Measurements from ENCODE around the gene CLSTN1. TPM values are rescaled to one million over a fixed set of nuclear protein-coding genes. Genes with fewer than 3 reads are reported as not detected.

Gene CLSTN1
- total RNA-seq, 2 experiments from 2014 or later, result 29.3 to 29.9 TPM

DNA sequence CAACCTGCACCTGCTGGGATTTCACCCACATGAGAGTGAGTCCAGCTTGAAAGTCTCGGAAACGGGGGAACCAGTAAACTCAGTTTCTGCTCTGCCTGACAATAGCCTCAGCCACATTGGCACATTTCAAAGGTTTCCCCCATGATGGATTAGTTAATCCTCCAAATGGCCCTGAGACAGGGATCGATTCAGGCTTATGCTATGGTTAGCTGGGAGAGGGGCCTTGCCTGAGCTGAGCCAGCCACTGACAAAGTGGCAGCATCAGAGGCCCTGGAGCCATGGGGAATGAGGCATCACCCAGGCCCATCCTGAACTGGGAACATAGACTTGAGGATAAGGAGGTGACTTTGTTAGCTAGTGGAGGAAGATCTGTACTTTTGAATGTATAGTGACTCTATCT is 2.9 kb upstream of the CLSTN1 start:
- peaks cover 9% of the 10 kb centered on the region for H3K27me3 Mint-ChIP-seq
- H3K4me3 Mint-ChIP-seq, result no peak overlapping the region
- H3K36me3 Mint-ChIP-seq (ENCODE audit: low read depth), result peaks cover 2% of the 10 kb centered on the region
- no peak for ATAC-seq
- intact Hi-C loops (cut with micrococcal nuclease), result no loop called here
- TF ChIP-seq, protein P1, sequence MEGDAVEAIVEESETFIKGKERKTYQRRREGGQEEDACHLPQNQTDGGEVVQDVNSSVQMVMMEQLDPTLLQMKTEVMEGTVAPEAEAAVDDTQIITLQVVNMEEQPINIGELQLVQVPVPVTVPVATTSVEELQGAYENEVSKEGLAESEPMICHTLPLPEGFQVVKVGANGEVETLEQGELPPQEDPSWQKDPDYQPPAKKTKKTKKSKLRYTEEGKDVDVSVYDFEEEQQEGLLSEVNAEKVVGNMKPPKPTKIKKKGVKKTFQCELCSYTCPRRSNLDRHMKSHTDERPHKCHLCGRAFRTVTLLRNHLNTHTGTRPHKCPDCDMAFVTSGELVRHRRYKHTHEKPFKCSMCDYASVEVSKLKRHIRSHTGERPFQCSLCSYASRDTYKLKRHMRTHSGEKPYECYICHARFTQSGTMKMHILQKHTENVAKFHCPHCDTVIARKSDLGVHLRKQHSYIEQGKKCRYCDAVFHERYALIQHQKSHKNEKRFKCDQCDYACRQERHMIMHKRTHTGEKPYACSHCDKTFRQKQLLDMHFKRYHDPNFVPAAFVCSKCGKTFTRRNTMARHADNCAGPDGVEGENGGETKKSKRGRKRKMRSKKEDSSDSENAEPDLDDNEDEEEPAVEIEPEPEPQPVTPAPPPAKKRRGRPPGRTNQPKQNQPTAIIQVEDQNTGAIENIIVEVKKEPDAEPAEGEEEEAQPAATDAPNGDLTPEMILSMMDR (IDR thresholded peaks at IDR 0.05), result no peak
- ChIA-PET POLR2A (interaction anchor here (1.2 to 1.3 kb wide), 3 partner anchors 27 to 37 kb away, joined by 3 to 6 read pairs (median 3); no protein-coding TSS in a partner anchor), CTCF (interaction anchor here (0.5 to 3.6 kb wide), 7 partner anchors 24 to 237 kb away, joined by 3 to 36 read pairs (median 3); no protein-coding TSS in a partner anchor)
- H3K9me3 Mint-ChIP-seq, result no peaks in the 10 kb centered on the region
- no peak for DNase-seq
- H3K27ac Mint-ChIP-seq, result no peak overlapping the region
- peaks cover 30% of the 10 kb centered on the region for H3K4me1 Mint-ChIP-seq (ENCODE audit: low read depth)

DNA sequence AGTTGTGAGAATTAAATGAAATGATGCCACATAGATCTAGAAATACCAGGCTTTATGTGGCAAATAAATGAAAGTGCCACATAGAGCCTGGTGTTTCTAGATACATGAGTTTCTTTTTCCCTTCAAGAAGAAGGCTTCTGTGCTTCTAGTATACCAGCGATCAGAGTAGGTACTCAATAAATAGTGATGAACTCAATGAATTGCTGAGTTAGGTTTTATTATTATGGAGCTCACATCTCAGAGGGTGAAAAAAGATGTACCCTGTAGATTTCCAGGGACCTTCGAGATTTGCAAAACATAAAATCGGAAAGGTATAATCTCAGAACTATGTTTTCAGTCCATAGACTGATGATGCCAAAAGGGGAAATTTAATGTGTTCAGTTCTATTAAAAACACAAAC is 2.3 kb upstream of the CLSTN1 start:
- H3K9me3 Mint-ChIP-seq, result no peaks in the 10 kb centered on the region
- no peak overlapping the region for H3K27ac Mint-ChIP-seq
- no peak overlapping the region for H3K4me3 Mint-ChIP-seq
- intact Hi-C loops (cut with micrococcal nuclease), result no loop called here
- TF ChIP-seq, protein P1 (IDR thresholded peaks at IDR 0.05), result no peak
- peaks cover 2% of the 10 kb centered on the region for H3K36me3 Mint-ChIP-seq (ENCODE audit: low read depth)
- no peak for DNase-seq
- ChIA-PET CTCF (interaction anchor here (0.5 to 3.6 kb wide), 7 partner anchors 23 to 236 kb away, joined by 3 to 36 read pairs (median 3); no protein-coding TSS in a partner anchor), POLR2A (interaction anchor here (0.7 to 1.3 kb wide), 4 partner anchors 18 to 37 kb away, joined by 3 to 6 read pairs (median 3); no protein-coding TSS in a partner anchor)
- ATAC-seq, result no peak
- H3K27me3 Mint-ChIP-seq, result peaks cover 9% of the 10 kb centered on the region
- peaks cover 31% of the 10 kb centered on the region for H3K4me1 Mint-ChIP-seq (ENCODE audit: low read depth)

DNA sequence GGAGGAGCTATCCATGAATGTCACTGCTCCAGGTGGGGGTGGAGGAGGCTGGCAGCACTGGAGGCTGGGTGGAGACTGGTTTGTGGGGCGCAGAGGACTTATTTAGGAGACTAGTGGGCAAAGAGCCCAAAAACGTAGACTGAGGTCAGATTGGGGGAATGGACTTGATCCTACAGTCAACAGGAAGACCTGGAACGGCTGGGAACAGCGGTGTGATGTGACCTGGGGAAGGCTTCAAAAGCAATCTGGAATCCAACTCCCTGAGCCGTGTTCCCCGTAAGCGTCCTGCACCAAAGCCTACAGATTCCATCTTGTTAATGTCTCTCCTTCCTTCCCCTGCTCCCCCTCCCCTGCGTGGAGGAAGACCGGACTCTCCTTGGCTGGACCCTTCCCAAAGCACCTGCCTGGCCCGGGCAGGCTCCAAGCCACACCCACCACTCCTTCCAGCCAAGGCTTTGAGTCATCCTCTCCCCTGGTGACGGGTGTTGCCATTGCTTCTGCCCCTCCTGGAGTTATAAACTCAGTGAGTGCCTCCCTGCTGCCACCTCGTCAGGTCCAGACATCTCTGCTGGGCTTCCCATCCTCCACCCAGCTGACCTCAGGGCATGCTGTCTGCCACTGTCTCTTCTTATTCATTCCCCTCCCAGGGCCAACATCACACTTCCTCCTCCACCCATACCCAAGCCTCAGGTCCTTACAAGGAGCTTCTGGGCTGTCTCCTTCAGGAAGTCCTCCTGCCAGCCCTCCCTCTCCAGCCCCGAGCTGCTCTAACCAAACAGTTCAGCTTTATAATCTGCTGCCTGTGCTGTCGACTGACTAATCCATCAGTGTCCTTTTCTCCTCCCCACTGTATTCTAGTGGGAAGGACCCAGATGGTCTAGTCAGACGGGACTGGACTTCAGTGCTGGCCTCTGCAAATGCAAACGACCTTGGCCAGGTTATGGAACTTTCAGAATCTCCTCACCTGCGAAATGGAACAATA is 1.6 kb upstream of the CLSTN1 start:
- CTCF ChIA-PET, result interaction anchor here (1.0 to 3.6 kb wide), 4 partner anchors 37 to 236 kb away, joined by 3 to 36 read pairs (median 3); no protein-coding TSS in a partner anchor
- POLR2A ChIA-PET, result interaction anchor here (0.7 to 1.3 kb wide), 4 partner anchors 17 to 38 kb away, joined by 3 to 6 read pairs (median 3); no protein-coding TSS in a partner anchor
- TF ChIP-seq, protein P1 (IDR thresholded peaks at IDR 0.05), result no peak
- peak overlapping the region; percentile 60 for H3K4me3 Mint-ChIP-seq
- peaks cover 2% of the 10 kb centered on the region for H3K36me3 Mint-ChIP-seq (ENCODE audit: low read depth)
- peak overlapping the region; percentile 31 for H3K27ac Mint-ChIP-seq
- H3K9me3 Mint-ChIP-seq, result no peaks in the 10 kb centered on the region
- peak; percentile 60 for DNase-seq
- ATAC-seq, result peak; percentile 34
- H3K27me3 Mint-ChIP-seq, result peaks cover 9% of the 10 kb centered on the region
- intact Hi-C loops (cut with micrococcal nuclease), result no loop called here
- peaks cover 35% of the 10 kb centered on the region for H3K4me1 Mint-ChIP-seq (ENCODE audit: low read depth)

DNA sequence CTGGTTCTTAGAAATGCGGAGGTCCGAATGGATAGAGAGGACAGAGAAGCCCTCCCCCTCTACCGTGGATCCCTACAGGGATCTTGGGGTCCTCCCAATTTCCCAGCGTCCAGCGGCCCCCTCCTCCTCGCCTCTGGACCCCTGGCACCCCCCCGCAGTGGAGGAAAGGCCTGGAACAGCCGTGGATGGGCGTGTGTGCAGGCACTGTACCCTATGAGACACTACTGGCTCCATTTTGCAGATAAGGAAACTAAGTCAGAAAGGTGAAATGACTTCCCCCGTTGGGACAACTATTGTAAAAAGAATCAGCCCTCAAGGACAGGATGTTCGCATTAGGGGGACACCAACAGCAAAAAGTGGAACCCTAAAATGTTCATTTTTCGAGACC is 931 bp upstream of the CLSTN1 start:
- H3K9me3 Mint-ChIP-seq, result no peaks in the 10 kb centered on the region
- H3K27me3 Mint-ChIP-seq, result peaks cover 9% of the 10 kb centered on the region
- no peak overlapping the region for H3K27ac Mint-ChIP-seq
- peak overlapping the region; percentile 60 for H3K4me3 Mint-ChIP-seq
- DNase-seq (no peak), ATAC-seq (no peak)
- H3K36me3 Mint-ChIP-seq (ENCODE audit: low read depth), result peaks cover 2% of the 10 kb centered on the region
- TF ChIP-seq, protein P1 (IDR thresholded peaks at IDR 0.05), result no peak
- H3K4me1 Mint-ChIP-seq (ENCODE audit: low read depth), result peaks cover 35% of the 10 kb centered on the region
- intact Hi-C loops (cut with micrococcal nuclease), result no loop called here
- ChIA-PET POLR2A (no interaction called here), CTCF (interaction anchor here (3.6 kb wide), 1 partner anchor 39 kb away, joined by 36 read pairs; no protein-coding TSS in a partner anchor)

DNA sequence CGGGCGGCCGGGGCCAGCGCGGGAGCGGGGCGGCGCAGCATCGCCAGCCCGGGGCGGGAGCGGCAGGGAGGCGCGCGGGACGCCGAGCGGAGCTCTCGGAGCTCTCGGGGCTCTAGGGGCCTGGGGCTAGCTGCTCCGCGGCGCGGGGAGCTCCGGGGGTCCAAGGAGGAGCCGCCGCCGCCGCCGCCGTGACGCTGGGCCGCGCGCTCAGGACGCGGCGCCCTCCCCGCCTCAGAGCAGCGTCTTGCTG is 147 bp downstream of the CLSTN1 start:
- intact Hi-C loops (cut with micrococcal nuclease), result loop anchor here (2.0 kb wide), 1 partner anchor 35 kb away; no protein-coding TSS in a partner anchor
- TF ChIP-seq, protein P1 (IDR thresholded peaks at IDR 0.05), result no peak
- H3K4me1 Mint-ChIP-seq (ENCODE audit: low read depth), result peaks cover 35% of the 10 kb centered on the region
- no peaks in the 10 kb centered on the region for H3K9me3 Mint-ChIP-seq
- H3K4me3 Mint-ChIP-seq, result peak overlapping the region; percentile 41
- H3K36me3 Mint-ChIP-seq (ENCODE audit: low read depth), result peaks cover 2% of the 10 kb centered on the region
- POLR2A ChIA-PET, result no interaction called here
- H3K27ac Mint-ChIP-seq, result no peak overlapping the region
- peak; percentile 18 for ATAC-seq
- CTCF ChIA-PET, result interaction anchor here (1.0 kb wide), 1 partner anchor 39 kb away, joined by 3 read pairs; no protein-coding TSS in a partner anchor
- no peak for DNase-seq
- H3K27me3 Mint-ChIP-seq, result peaks cover 9% of the 10 kb centered on the region

Measured in activated CD8-positive, alpha-beta T cell treated with anti-CD3 and anti-CD28 coated beads for 36 hours (primary cell).